Endothelial cell of umbilical vein (primary cell): Measurements from ENCODE around the gene CCR1. TPM values are rescaled to one million over a fixed set of nuclear protein-coding genes. Genes with fewer than 3 reads are reported as not detected.

ENCODE experiments used
- BruUV-seq: library from RNA; stranded (reverse); fragments of 400-500 nt; replicated peaks from 2 replicates; lab custom pipeline; 2021; lab: Mats Ljungman, UMichigan
- CTCF ChIA-PET: fragments of 300-600, 350-600 bp; sonication (Branson Sonifier 250); formaldehyde crosslinking; loops from one replicate; lab custom pipeline; 2021; ENCODE audit warnings: antibody characterized with exemption, inconsistent platforms; lab: Charles Lee
- POLR2A ChIA-PET: fragments of 300-600, 350-600 bp; sonication (Branson Sonifier 250); formaldehyde crosslinking; loops from one replicate; lab custom pipeline; 2021; ENCODE audit warnings: antibody characterized with exemption, inconsistent platforms; lab: Charles Lee
- DNase-seq: peaks from one replicate; pipeline ENCODE4 v3.0.0-alpha.2; 2011; ENCODE audit warnings: low read depth, low spot score
- FAIRE-seq: peaks from 2 replicates; lab custom pipeline; 2011; peaks lifted over from hg19 to GRCh38; lab: Jason Lieb, UNC
- H2AFZ ChIP-seq: 2 replicates; pipeline ENCODE4 v1.6.0; 2012; ENCODE audit warnings: low read depth, low read length, control low read depth, inconsistent platforms
- H3K27ac ChIP-seq: 2 replicates; pipeline ENCODE4 v1.5.1; 2011; ENCODE audit warnings: low read depth, mild to moderate bottlenecking, control low read depth, low read length, moderate library complexity; ENCODE audit not compliant: insufficient read depth
- H3K27me3 ChIP-seq, 2 experiments: 2 replicates each; pipeline versions ENCODE4 v1.6.0 to v1.6.1; 2011; ENCODE audit warnings: low read length in 2 of 2, mixed read lengths in 1 of 2; ENCODE audit not compliant: control insufficient read depth in 2 of 2, insufficient read depth in 2 of 2
- H3K36me3 ChIP-seq, 2 experiments: 2 replicates in 1 of 2; 3 replicates in 1 of 2; pipeline ENCODE4 v1.5.1; 2011; ENCODE audit warnings: low read length in 2 of 2, mild to moderate bottlenecking in 1 of 2, moderate library complexity in 1 of 2; ENCODE audit not compliant: control insufficient read depth in 2 of 2, insufficient read depth in 2 of 2; ENCODE audit errors: extremely low read depth in 1 of 2
- H3K4me1 ChIP-seq: 3 replicates; pipeline ENCODE4 v1.5.1; 2011; ENCODE audit warnings: mild to moderate bottlenecking, low read length; ENCODE audit not compliant: control insufficient read depth, insufficient read depth; ENCODE audit errors: extremely low read depth
- H3K4me2 ChIP-seq: 2 replicates; pipeline ENCODE4 v1.6.1; 2011; ENCODE audit warnings: low read length, control low read depth, mixed read lengths; ENCODE audit not compliant: insufficient read depth
- H3K4me3 ChIP-seq, 3 experiments: fragments of 200-600 bp in 1 of 3; sonication (generic), shearing (Covaris generic) in 1 of 3; replicated peaks in 1 of 3; 2 replicates each; pipeline ENCODE4 v1.5.1; 2011 to 2016; ENCODE audit warnings: control low read depth in 3 of 3, low read length in 3 of 3, mild to moderate bottlenecking in 2 of 3, inconsistent platforms in 1 of 3, low read depth in 1 of 3, moderate library complexity in 1 of 3; ENCODE audit not compliant: insufficient read depth in 1 of 3
- H3K79me2 ChIP-seq: 2 replicates; pipeline ENCODE4 v1.6.0; 2012; ENCODE audit warnings: low read length, inconsistent platforms; ENCODE audit not compliant: control insufficient read depth, insufficient read depth
- H3K9ac ChIP-seq: replicated peaks from 2 replicates; pipeline ENCODE3; 2011; ENCODE audit warnings: low read length, control low read depth; ENCODE audit not compliant: insufficient read depth; ENCODE audit errors: extremely low read depth
- H3K9me1 ChIP-seq: replicated peaks from 3 replicates; pipeline ENCODE4 v1.6.0; 2011; ENCODE audit warnings: mild to moderate bottlenecking, low read length; ENCODE audit not compliant: control insufficient read depth, insufficient read depth; ENCODE audit errors: extremely low read depth
- H3K9me3 ChIP-seq: replicated peaks from 2 replicates; pipeline ENCODE4 v1.5.1; 2012; ENCODE audit warnings: low read length, inconsistent platforms; ENCODE audit not compliant: control insufficient read depth, insufficient read depth
- H4K20me1 ChIP-seq: replicated peaks from 2 replicates; pipeline ENCODE3; 2011; ENCODE audit warnings: mild to moderate bottlenecking, low read length; ENCODE audit not compliant: control insufficient read depth, insufficient read depth; ENCODE audit errors: extremely low read depth
- CTCF ChIP-seq, 2 donors: IDR thresholded peaks; 1 replicate in 1 of 2; 2 replicates in 1 of 2; pipeline ENCODE4 v1.5.1; 2011; ENCODE audit warnings: low read length in 2 of 2, mild to moderate bottlenecking in 2 of 2, moderate library complexity in 2 of 2, control low read depth in 1 of 2, inconsistent platforms in 1 of 2, low read depth in 1 of 2; ENCODE audit not compliant: insufficient read depth in 1 of 2; ENCODE audit errors: extremely low read depth in 1 of 2
- EZH2 ChIP-seq: IDR thresholded peaks from 2 replicates; pipeline ENCODE4 v1.6.1; 2012; ENCODE audit warnings: borderline replicate concordance, low read depth, mild to moderate bottlenecking, moderate library complexity, low read length, inconsistent platforms; ENCODE audit not compliant: severe bottlenecking
- FOS ChIP-seq: IDR thresholded peaks from 2 replicates; pipeline ENCODE4 v1.6.1; 2011; ENCODE audit warnings: mild to moderate bottlenecking, low read length, moderate library complexity, borderline replicate concordance; ENCODE audit not compliant: insufficient read depth
- GATA2 ChIP-seq: IDR thresholded peaks from 2 replicates; pipeline ENCODE4 v1.7.0; 2011; ENCODE audit warnings: low read depth, mild to moderate bottlenecking, moderate library complexity, mixed read lengths, low read length; ENCODE audit not compliant: insufficient read length, insufficient read depth
- JUN ChIP-seq: IDR thresholded peaks from 2 replicates; pipeline ENCODE4 v1.6.1; 2011; ENCODE audit warnings: borderline replicate concordance, low read depth; ENCODE audit not compliant: insufficient read length, insufficient read depth
- MAX ChIP-seq: IDR thresholded peaks from 2 replicates; pipeline ENCODE4 v1.6.1; 2011; ENCODE audit not compliant: insufficient read depth, insufficient read length
- MYC ChIP-seq: IDR thresholded peaks from one replicate; pipeline ENCODE4 v1.6.1; 2011; ENCODE audit warnings: mild to moderate bottlenecking, low read depth, low read length
- POLR2A ChIP-seq: IDR thresholded peaks from 2 replicates; pipeline ENCODE4 v1.6.1; 2012; ENCODE audit warnings: low read depth, mild to moderate bottlenecking, control low read depth, low read length
- POLR2AphosphoS5 ChIP-seq: IDR thresholded peaks from 2 replicates; pipeline ENCODE4 v1.6.1; 2012; ENCODE audit warnings: low read depth, mild to moderate bottlenecking, control low read depth, low read length, moderate library complexity; ENCODE audit not compliant: insufficient read depth
- dilution Hi-C: fragments of 300-500 bp; cut with MboI; formaldehyde crosslinking; loops from one replicate; pipeline ENCODE4 v1.15.0; 2019; ENCODE audit warnings: low sequenced_read_pairs; ENCODE audit not compliant: extremely low pct_ligation_motif_present
- intact Hi-C: fragments of 100-400 bp; cut with micrococcal nuclease; formaldehyde crosslinking; loops from one replicate; pipeline ENCODE4 v1.10.0; 2022
- polyA plus RNA-seq, 4 experiments: library from polyadenylated mRNA; depleted of rRNA in 3 of 4; stranded (reverse) in 3 of 4; unstranded in 1 of 4; fragments of >200 nt; gene quantifications; 2 replicates each; pipeline versions ENCODE4 v1.2.1 to v1.2.3, GENCODE V29; 2011 to 2012; ENCODE audit warnings: missing spikeins in 1 of 4
- total RNA-seq: library from RNA; stranded (reverse); gene quantifications from 2 replicates; pipeline ENCODE4 v1.2.3, GENCODE V29; 2021

CCR1 gene
- total and polyA plus RNA-seq, 2 donors (not counting 3 experiments of a cell fraction or from before 2014, with no cell fraction given), result not detected

- CTCF ChIA-PET, result no interaction called here
- intact Hi-C loops, result no loop called here
Measured at GRCh38 chr3:46205286-46205960, 2.7 kb downstream of the CCR1 start.

More at GRCh38 chr3:46205286-46205960, 2.7 kb downstream of the CCR1 start:
- Histone ChIP-seq H3K27ac (no peak overlapping the region), H3K4me1 (no peaks in the 10 kb centered on the region), H2AFZ (no peak overlapping the region), H3K79me2 (no peaks in the 10 kb centered on the region), H4K20me1 (no peaks in the 10 kb centered on the region), H3K27me3 (no peaks in the 10 kb centered on the region), H3K9me1 (no peaks in the 10 kb centered on the region), H3K4me2 (no peak overlapping the region), H3K9me3 (no peaks in the 10 kb centered on the region), H3K4me3 (no peak overlapping the region), H3K36me3 (no peaks in the 10 kb centered on the region), H3K9ac (no peak overlapping the region)
- POLR2A ChIA-PET, result no interaction called here
- no peak for TF ChIP-seq POLR2A
- TF ChIP-seq MAX, result no peak
- no peak for TF ChIP-seq EZH2
- no peak for TF ChIP-seq MYC
- TF ChIP-seq JUN, result no peak
- TF ChIP-seq CTCF (IDR thresholded peaks at IDR 0.05; ENCODE audit: extremely low read depth in 1 of 2, insufficient read depth in 1 of 2, low read depth in 1 of 2, low read length in 2 of 2), result no peak
- no peak for TF ChIP-seq GATA2
- no peak for TF ChIP-seq FOS
- no peak for TF ChIP-seq POLR2AphosphoS5
- FAIRE-seq (no peak), DNase-seq (no peak)
- BruUV-seq, result no TSS peak
- dilution Hi-C loops, result no loop called here
